K562 (cell line): ENCODE measurements around the gene NINJ1. TPM values are rescaled to one million over a fixed set of nuclear protein-coding genes. Genes with fewer than 3 reads are reported as not detected.

Experiments
- EWSR1 ChIP-seq: fragments of 450-650 bp; IDR thresholded peaks from 2 replicates; pipeline ENCODE4 v1.6.1; 2018; ENCODE audit warnings: borderline replicate concordance, mild to moderate bottlenecking, low read depth, moderate library complexity; ENCODE audit not compliant: partially characterized antibody
- HNRNPUL1 ChIP-seq: fragments of 200-400 bp; formaldehyde crosslinking; IDR thresholded peaks from 2 replicates; pipeline ENCODE4 v1.6.1; 2017; ENCODE audit warnings: low read length
- NFE2L1 ChIP-seq: fragments of 450-650 bp; IDR thresholded peaks from 2 replicates; pipeline ENCODE4 v1.6.1; 2016; ENCODE audit warnings: missing genetic modification characterization, low read depth, mild to moderate bottlenecking, missing compliant biosample characterization, moderate library complexity, borderline replicate concordance
- PTRF ChIP-seq: fragments of 450-650 bp; IDR thresholded peaks from 2 replicates; pipeline ENCODE4 v1.6.1; 2016; ENCODE audit warnings: mild to moderate bottlenecking, missing genetic modification characterization, missing compliant biosample characterization
- RBM25 ChIP-seq: fragments of 200-400 bp; formaldehyde crosslinking; IDR thresholded peaks from 2 replicates; pipeline ENCODE4 v1.6.1; 2018; ENCODE audit warnings: low read length, low read depth, moderate library complexity; ENCODE audit not compliant: severe bottlenecking
- RBM39 ChIP-seq: fragments of 200-400 bp; formaldehyde crosslinking; optimal IDR thresholded peaks from 2 replicates; pipeline ENCODE3; 2018; ENCODE audit warnings: low read depth, low read length
- RFX7 ChIP-seq: fragments of 250-450 bp; sonication (Bioruptor Pico); IDR thresholded peaks from 2 replicates; pipeline ENCODE4 v1.5.1; 2021; ENCODE audit warnings: mild to moderate bottlenecking
- SP1 ChIP-seq: sonication (generic); formaldehyde crosslinking; IDR thresholded peaks from 2 replicates; pipeline ENCODE4 v1.8.1; 2022; ENCODE audit warnings: mild to moderate bottlenecking, missing genetic modification reagents
- SP2 ChIP-seq: IDR thresholded peaks from 2 replicates; pipeline ENCODE4 v1.6.1; 2011; ENCODE audit warnings: mild to moderate bottlenecking, low read depth, low read length, moderate library complexity; ENCODE audit not compliant: poor library complexity, severe bottlenecking; ENCODE audit errors: extremely low read depth
- SRSF3 ChIP-seq: fragments of 200-400 bp; formaldehyde crosslinking; IDR thresholded peaks from 2 replicates; pipeline ENCODE4 v1.6.1; 2016; ENCODE audit warnings: mild to moderate bottlenecking, low read length, moderate library complexity; ENCODE audit not compliant: insufficient read depth
- SRSF9 ChIP-seq: fragments of 200-400 bp; formaldehyde crosslinking; IDR thresholded peaks from 2 replicates; pipeline ENCODE4 v1.6.1; 2017; ENCODE audit warnings: low read depth, low read length, borderline replicate concordance
- TCF3 ChIP-seq: sonication (generic); formaldehyde crosslinking; IDR thresholded peaks from 2 replicates; pipeline ENCODE4 v1.4.0; 2020; ENCODE audit warnings: mild to moderate bottlenecking, missing genetic modification reagents
- TGIF2 ChIP-seq: sonication (generic); formaldehyde crosslinking; IDR thresholded peaks from 2 replicates; pipeline ENCODE4 v1.8.1; 2022; ENCODE audit warnings: mild to moderate bottlenecking, missing genetic modification reagents, moderate library complexity
- U2AF1 ChIP-seq: fragments of 200-400 bp; formaldehyde crosslinking; optimal IDR thresholded peaks from 2 replicates; pipeline ENCODE3; 2017; ENCODE audit warnings: mild to moderate bottlenecking, low read depth, low read length, moderate library complexity
- ZNF133 ChIP-seq: fragments of 250-450 bp; sonication (Bioruptor Pico); IDR thresholded peaks from 2 replicates; pipeline ENCODE4 v1.4.0; 2020; ENCODE audit warnings: mild to moderate bottlenecking
- ZNF551 ChIP-seq: fragments of 250-450 bp; sonication (Bioruptor Pico); IDR thresholded peaks from 2 replicates; pipeline ENCODE4 v1.5.0; 2021; ENCODE audit warnings: mild to moderate bottlenecking, moderate library complexity
- ZNF699 ChIP-seq: fragments of 250-450 bp; sonication (Bioruptor Pico); IDR thresholded peaks from 2 replicates; pipeline ENCODE4 v1.8.0; 2021; ENCODE audit warnings: mild to moderate bottlenecking, moderate library complexity; ENCODE audit not compliant: insufficient replicate concordance
- polyA plus RNA-seq, 8 experiments: library from polyadenylated mRNA; depleted of rRNA in 4 of 8; stranded (reverse) in 5 of 8; unstranded in 3 of 8; fragments of >200 nt; fragmentation: Nextera tagmentation in 2 of 8; fragmentation: Illumina TruSeq in 1 of 8; extraction: Ambion mirVana in 2 of 8; extraction: Trizol in 1 of 8; gene quantifications; 2 replicates each; pipeline versions ENCODE4 v1.2.1 to v1.2.3, GENCODE V29; 2011 to 2014; ENCODE audit warnings: inconsistent platforms in 1 of 8, missing spikeins in 1 of 8
- total RNA-seq, 7 experiments: library from RNA; depleted of rRNA in 6 of 7; stranded (reverse); fragments of >200 nt in 6 of 7; fragmentation: Illumina TruSeq in 2 of 7; extraction: Trizol in 2 of 7; gene quantifications; 2 replicates each; pipeline versions ENCODE4 v1.2.1 to v1.2.3, GENCODE V29; 2011 to 2021; ENCODE audit warnings: low replicate concordance in 1 of 7
- TF ChIP-seq, protein P1 (sequence below), 2 experiments: fragments of 250-450 bp in 1 of 2; fragments of 450-650 bp in 1 of 2; sonication (Bioruptor Pico) in 1 of 2; IDR thresholded peaks; 2 replicates each; pipeline versions ENCODE4 v1.6.1 to v1.8.0; 2016 to 2021; ENCODE audit warnings: mild to moderate bottlenecking in 2 of 2, moderate library complexity in 2 of 2, missing compliant biosample characterization in 1 of 2, missing genetic modification characterization in 1 of 2
- TF ChIP-seq, protein P2 (sequence below): fragments of 250-450 bp; sonication (Bioruptor Pico); IDR thresholded peaks from 2 replicates; pipeline ENCODE4 v1.4.0; 2020; ENCODE audit warnings: mild to moderate bottlenecking, moderate library complexity, borderline replicate concordance
- TF ChIP-seq, protein P3 (sequence below), 2 experiments: IDR thresholded peaks; 2 replicates each; pipeline ENCODE4 v1.6.1; 2011; ENCODE audit warnings: borderline replicate concordance in 1 of 2, control low read depth in 1 of 2, low read depth in 1 of 2, low read length in 1 of 2, mild to moderate bottlenecking in 1 of 2, mixed read lengths in 1 of 2, moderate library complexity in 1 of 2; ENCODE audit not compliant: insufficient read depth in 1 of 2, insufficient read length in 1 of 2, poor library complexity in 1 of 2, severe bottlenecking in 1 of 2; ENCODE audit errors: extremely low read depth in 1 of 2
- TF ChIP-seq, protein P4 (sequence below): fragments of 250-450 bp; sonication (Bioruptor Pico); IDR thresholded peaks from 2 replicates; pipeline ENCODE4 v1.8.0; 2021; ENCODE audit warnings: borderline replicate concordance, mild to moderate bottlenecking, moderate library complexity; ENCODE audit not compliant: poor library complexity, severe bottlenecking

NINJ1 gene
- total and polyA plus RNA-seq, 9 of the 15 experiments (the other 6 are each of a cell fraction or from before 2014, with no cell fraction given), result 0.13 to 8.4 (median 4.9) TPM

- TF ChIP-seq RBM25 (no peak), PTRF (tag) (no peak), U2AF1 (no peak), SRSF9 (no peak), SP1 (CRISPR knock-in tag) (no peak), ZNF133 (no peak), EWSR1 (no peak), RFX7 (no peak), ZNF699 (CRISPR knock-in tag) (no peak), SRSF3 (no peak), NFE2L1 (no peak), TGIF2 (no peak), RBM39 (no peak), ZNF551 (CRISPR knock-in tag) (no peak), HNRNPUL1 (no peak), SP2 (no peak), TCF3 (no peak)
- TF ChIP-seq, protein P1, sequence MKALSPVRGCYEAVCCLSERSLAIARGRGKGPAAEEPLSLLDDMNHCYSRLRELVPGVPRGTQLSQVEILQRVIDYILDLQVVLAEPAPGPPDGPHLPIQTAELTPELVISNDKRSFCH (CRISPR knock-in tag; IDR thresholded peaks at IDR 0.05), result no peak
- TF ChIP-seq, protein P1 (tag; IDR thresholded peaks at IDR 0.05), result no peak
- TF ChIP-seq, protein P2, sequence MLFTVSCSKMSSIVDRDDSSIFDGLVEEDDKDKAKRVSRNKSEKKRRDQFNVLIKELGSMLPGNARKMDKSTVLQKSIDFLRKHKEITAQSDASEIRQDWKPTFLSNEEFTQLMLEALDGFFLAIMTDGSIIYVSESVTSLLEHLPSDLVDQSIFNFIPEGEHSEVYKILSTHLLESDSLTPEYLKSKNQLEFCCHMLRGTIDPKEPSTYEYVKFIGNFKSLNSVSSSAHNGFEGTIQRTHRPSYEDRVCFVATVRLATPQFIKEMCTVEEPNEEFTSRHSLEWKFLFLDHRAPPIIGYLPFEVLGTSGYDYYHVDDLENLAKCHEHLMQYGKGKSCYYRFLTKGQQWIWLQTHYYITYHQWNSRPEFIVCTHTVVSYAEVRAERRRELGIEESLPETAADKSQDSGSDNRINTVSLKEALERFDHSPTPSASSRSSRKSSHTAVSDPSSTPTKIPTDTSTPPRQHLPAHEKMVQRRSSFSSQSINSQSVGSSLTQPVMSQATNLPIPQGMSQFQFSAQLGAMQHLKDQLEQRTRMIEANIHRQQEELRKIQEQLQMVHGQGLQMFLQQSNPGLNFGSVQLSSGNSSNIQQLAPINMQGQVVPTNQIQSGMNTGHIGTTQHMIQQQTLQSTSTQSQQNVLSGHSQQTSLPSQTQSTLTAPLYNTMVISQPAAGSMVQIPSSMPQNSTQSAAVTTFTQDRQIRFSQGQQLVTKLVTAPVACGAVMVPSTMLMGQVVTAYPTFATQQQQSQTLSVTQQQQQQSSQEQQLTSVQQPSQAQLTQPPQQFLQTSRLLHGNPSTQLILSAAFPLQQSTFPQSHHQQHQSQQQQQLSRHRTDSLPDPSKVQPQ (CRISPR knock-in tag), result peak; percentile 30; the same call in 1 of the 2 replicates
- TF ChIP-seq, protein P3, sequence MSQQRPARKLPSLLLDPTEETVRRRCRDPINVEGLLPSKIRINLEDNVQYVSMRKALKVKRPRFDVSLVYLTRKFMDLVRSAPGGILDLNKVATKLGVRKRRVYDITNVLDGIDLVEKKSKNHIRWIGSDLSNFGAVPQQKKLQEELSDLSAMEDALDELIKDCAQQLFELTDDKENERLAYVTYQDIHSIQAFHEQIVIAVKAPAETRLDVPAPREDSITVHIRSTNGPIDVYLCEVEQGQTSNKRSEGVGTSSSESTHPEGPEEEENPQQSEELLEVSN (IDR thresholded peaks at IDR 0.05; ENCODE audit: borderline replicate concordance in 1 of 2, extremely low read depth in 1 of 2, insufficient read depth in 1 of 2, insufficient read length in 1 of 2, low read depth in 1 of 2, low read length in 1 of 2, poor library complexity in 1 of 2, severe bottlenecking in 1 of 2), result no peak
- TF ChIP-seq, protein P4, sequence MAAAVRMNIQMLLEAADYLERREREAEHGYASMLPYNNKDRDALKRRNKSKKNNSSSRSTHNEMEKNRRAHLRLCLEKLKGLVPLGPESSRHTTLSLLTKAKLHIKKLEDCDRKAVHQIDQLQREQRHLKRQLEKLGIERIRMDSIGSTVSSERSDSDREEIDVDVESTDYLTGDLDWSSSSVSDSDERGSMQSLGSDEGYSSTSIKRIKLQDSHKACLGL (CRISPR knock-in tag), result no peak
Measured at GRCh38 chr9:93116072-93116961, 17.7 kb downstream of the NINJ1 start (continued).
